Lung (tissue), 12 donors: ENCODE data around the gene KEAP1. TPM values are rescaled to one million over a fixed set of nuclear protein-coding genes. Genes with fewer than 3 reads are reported as not detected.
"Not testable (repeated sequence)": the region's sequence is repeated elsewhere in the genome, so short reads cannot be mapped to it uniquely, and the experiment has no call there.

Experiments
- ATAC-seq: fragments of 200-7000 bp; cut with Tn5 transposase; one replicate; pipeline ENCODE4 v1.9.1; 2020; ENCODE audit warnings: moderate number of reproducible peaks; ENCODE audit not compliant: insufficient read depth, low FRiP score
- DNase-seq, 3 donors: peaks; one replicate each; pipeline ENCODE4 v3.0.0-alpha.2; 2013 to 2017
- H3K27ac ChIP-seq, 2 donors: one replicate each; pipeline ENCODE4 v1.5.1; 2013; ENCODE audit warnings: mild to moderate bottlenecking in 2 of 2, moderate library complexity in 2 of 2, control low read depth in 1 of 2, inconsistent platforms in 1 of 2, low read depth in 1 of 2, low read length in 1 of 2
- H3K27me3 ChIP-seq, 3 donors: one replicate each; pipeline ENCODE4 v1.5.1; 2013; ENCODE audit warnings: low read length in 2 of 3; ENCODE audit not compliant: control insufficient read depth in 3 of 3, insufficient read depth in 3 of 3
- H3K36me3 ChIP-seq, 4 donors: one replicate each; pipeline ENCODE4 v1.5.1; 2013; ENCODE audit warnings: low read length in 4 of 4, mild to moderate bottlenecking in 1 of 4, moderate library complexity in 1 of 4; ENCODE audit not compliant: control insufficient read depth in 4 of 4, insufficient read depth in 4 of 4
- H3K4me1 ChIP-seq, 5 donors: one replicate each; pipeline ENCODE4 v1.5.1; 2013; ENCODE audit warnings: low read length in 5 of 5, mild to moderate bottlenecking in 2 of 5, moderate library complexity in 1 of 5; ENCODE audit not compliant: control insufficient read depth in 5 of 5, insufficient read depth in 5 of 5
- H3K4me3 ChIP-seq: one replicate; pipeline ENCODE4 v1.5.1; 2013; ENCODE audit warnings: mild to moderate bottlenecking, control low read depth, moderate library complexity
- H3K9ac ChIP-seq, 2 donors: one replicate each; pipeline ENCODE4 v1.5.1; 2013; ENCODE audit warnings: low read length in 2 of 2, control low read depth in 1 of 2; ENCODE audit not compliant: insufficient read depth in 1 of 2
- H3K9me3 ChIP-seq, 4 donors: one replicate each; pipeline ENCODE4 v1.5.1; 2013; ENCODE audit warnings: low read length in 3 of 4, mild to moderate bottlenecking in 1 of 4, moderate library complexity in 1 of 4; ENCODE audit not compliant: control insufficient read depth in 4 of 4, insufficient read depth in 3 of 4
- CTCF ChIP-seq: IDR thresholded peaks from 2 replicates; pipeline ENCODE4 v1.5.1; 2012; ENCODE audit warnings: mild to moderate bottlenecking; ENCODE audit errors: control extremely low read depth, extremely low read depth
- WGBS, 2 donors: extraction: QIAGEN DNeasy Blood & Tissue Kit; methylation state at CpG; one replicate each; pipeline ENCODE4 v1.1.7; 2013; 5-methylcytosine and 5-hydroxymethylcytosine counted together
- polyA plus RNA-seq, 2 donors: library from polyadenylated mRNA; stranded (reverse); fragments of 200-250 nt; gene quantifications; one replicate each; pipeline ENCODE4 v1.2.1, GENCODE V29; 2013
- total RNA-seq, 2 donors: library from RNA; depleted of rRNA in 1 of 2; stranded (reverse); fragments of >200 nt in 1 of 2; gene quantifications; one replicate each; pipeline ENCODE4 v1.2.1, GENCODE V29; 2014 to 2021
- donor health status: control.
- donor health status: control.
- donor health status: Bipolar disorder and iron deficiency.
- donor health status: healthy.
- donor health status: DM: yes; HTN: yes; CAD: no.

The KEAP1 gene
- total and polyA plus RNA-seq, 4 donors: 44.8 to 73.5 (median 60.3) TPM

- Histone ChIP-seq H3K36me3 (peaks cover 0 to 23% (median 0%) of the 10 kb centered on the region in 4 donors), H3K4me3 (no peak overlapping the region), H3K9me3 (no peaks in the 10 kb centered on the region), H3K27me3 (no peaks in the 10 kb centered on the region), H3K9ac (no peak overlapping the region), H3K4me1 (no peaks in the 10 kb centered on the region), H3K27ac (no peak overlapping the region)
- ATAC-seq: no peak
- DNase-seq: no peak
- TF ChIP-seq CTCF: no peak
- WGBS, 2 donors: 87 to 88% methylated on average over 12 of the region's 12 CpGs
Measured at GRCh38 chr19:10468133-10468532, 35.0 kb downstream of the KEAP1 start.

GRCh38 chr19:10467104-10467706 is 36.0 kb downstream of the KEAP1 start:
- no peak overlapping the region for H3K27ac ChIP-seq
- peaks cover 0 to 23% (median 0%) of the 10 kb centered on the region in 4 donors for H3K36me3 ChIP-seq
- no peak for TF ChIP-seq CTCF
- H3K4me3 ChIP-seq: no peak overlapping the region
- no peak for DNase-seq
- no peaks in the 10 kb centered on the region for H3K9me3 ChIP-seq
- H3K9ac ChIP-seq: no peak overlapping the region
- no peaks in the 10 kb centered on the region for H3K4me1 ChIP-seq
- H3K27me3 ChIP-seq: no peaks in the 10 kb centered on the region
- no peak for ATAC-seq
- WGBS, 2 donors: 90% methylated on average over 20 of the region's 20 CpGs

GRCh38 chr19:10464456-10464855 is 38.7 kb downstream of the KEAP1 start:
- Histone ChIP-seq H3K4me3 (no peak overlapping the region), H3K4me1 (peaks cover 0 to 6% (median 0%) of the 10 kb centered on the region in 5 donors), H3K27ac (no peak overlapping the region), H3K27me3 (no peaks in the 10 kb centered on the region), H3K9me3 (no peaks in the 10 kb centered on the region), H3K9ac (no peak overlapping the region), H3K36me3 (peaks cover 0 to 24% (median under 1%) of the 10 kb centered on the region in 4 donors)
- TF ChIP-seq CTCF: no peak
- DNase-seq (no peak), ATAC-seq (no peak)
- WGBS, 2 donors: 86 to 87% methylated on average over 5 of the region's 5 CpGs

GRCh38 chr19:10462557-10462956 is 40.6 kb downstream of the KEAP1 start:
- peaks cover 0 to 6% (median 0%) of the 10 kb centered on the region in 5 donors for H3K4me1 ChIP-seq
- no peak for TF ChIP-seq CTCF
- H3K9ac ChIP-seq: no peak overlapping the region
- peaks cover 0 to 32% (median 2%) of the 10 kb centered on the region in 4 donors for H3K36me3 ChIP-seq
- no peak for ATAC-seq
- H3K9me3 ChIP-seq: no peaks in the 10 kb centered on the region
- no peak overlapping the region for H3K27ac ChIP-seq
- no peak for DNase-seq
- H3K4me3 ChIP-seq: no peak overlapping the region
- WGBS, 2 donors: 91 to 98% methylated on average over 4 of the region's 4 CpGs
- H3K27me3 ChIP-seq: no peaks in the 10 kb centered on the region

GRCh38 chr19:10462042-10462441 is 41.1 kb downstream of the KEAP1 start:
- peaks cover 0 to 30% (median 2%) of the 10 kb centered on the region in 4 donors for H3K36me3 ChIP-seq
- not testable (repeated sequence) for DNase-seq, H3K4me3 ChIP-seq, H3K27me3 ChIP-seq, H3K9me3 ChIP-seq, H3K27ac ChIP-seq, H3K9ac ChIP-seq, H3K4me1 ChIP-seq, ATAC-seq
- WGBS, 2 donors: 93 to 95% methylated on average over 15 of the region's 15 CpGs
